ENCODE results near the gene COMT.

Gene COMT

DNA sequence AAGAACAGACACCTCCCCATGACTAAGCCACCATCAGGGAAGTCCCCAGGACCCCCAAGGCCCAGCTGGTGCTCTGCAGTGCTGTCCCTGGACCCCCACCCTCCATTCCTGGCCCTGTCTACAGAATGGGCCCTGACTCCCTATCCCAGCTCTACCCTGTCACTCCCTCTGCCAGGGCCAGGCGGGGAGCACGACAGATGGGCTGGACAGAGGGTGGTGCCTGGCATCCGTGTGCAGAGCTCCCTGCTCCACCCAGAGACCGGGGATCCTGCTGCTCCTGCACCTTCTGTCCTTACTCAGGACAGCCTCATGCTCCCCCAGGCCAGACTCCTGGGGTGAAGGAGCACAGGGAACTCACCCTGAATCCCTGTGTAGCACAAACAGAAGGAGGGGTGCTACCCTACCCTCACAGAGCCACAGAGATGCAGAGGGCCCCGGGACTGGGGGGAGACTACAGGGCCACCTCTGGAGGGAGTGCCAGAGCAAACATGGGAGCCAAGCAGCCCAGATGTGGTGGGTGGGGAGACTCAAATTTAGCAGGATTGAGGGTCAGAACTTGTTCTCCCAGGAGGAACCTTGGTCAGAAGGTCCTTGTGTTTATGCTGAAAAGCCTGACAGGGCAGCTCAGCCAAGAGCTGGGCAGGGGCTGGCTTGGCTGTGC, 73.1 kb downstream of the COMT start:
- FAIRE-seq: no peak

DNA sequence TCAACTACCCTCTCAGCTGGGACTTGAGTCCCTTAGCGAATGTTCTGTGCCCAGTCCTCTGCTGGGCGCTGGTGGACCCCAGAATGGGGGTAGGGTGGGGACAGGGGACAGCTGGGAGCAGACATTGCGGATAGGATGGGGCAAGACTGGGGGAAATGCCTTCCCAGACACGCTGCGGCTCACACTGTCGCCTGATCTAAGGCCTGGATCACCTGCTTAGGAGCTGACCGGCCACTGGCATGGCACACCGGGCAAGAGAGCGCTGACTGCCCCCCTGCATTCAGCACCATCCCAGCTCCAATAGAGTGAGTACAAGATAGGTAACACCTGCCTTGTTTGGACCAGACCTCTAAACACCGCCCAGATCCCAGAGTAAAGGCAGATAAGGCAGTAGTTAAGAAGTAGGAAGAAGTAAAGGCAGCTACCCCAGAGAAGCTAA, 73.6 kb downstream of the COMT start:
- no peak for FAIRE-seq

DNA sequence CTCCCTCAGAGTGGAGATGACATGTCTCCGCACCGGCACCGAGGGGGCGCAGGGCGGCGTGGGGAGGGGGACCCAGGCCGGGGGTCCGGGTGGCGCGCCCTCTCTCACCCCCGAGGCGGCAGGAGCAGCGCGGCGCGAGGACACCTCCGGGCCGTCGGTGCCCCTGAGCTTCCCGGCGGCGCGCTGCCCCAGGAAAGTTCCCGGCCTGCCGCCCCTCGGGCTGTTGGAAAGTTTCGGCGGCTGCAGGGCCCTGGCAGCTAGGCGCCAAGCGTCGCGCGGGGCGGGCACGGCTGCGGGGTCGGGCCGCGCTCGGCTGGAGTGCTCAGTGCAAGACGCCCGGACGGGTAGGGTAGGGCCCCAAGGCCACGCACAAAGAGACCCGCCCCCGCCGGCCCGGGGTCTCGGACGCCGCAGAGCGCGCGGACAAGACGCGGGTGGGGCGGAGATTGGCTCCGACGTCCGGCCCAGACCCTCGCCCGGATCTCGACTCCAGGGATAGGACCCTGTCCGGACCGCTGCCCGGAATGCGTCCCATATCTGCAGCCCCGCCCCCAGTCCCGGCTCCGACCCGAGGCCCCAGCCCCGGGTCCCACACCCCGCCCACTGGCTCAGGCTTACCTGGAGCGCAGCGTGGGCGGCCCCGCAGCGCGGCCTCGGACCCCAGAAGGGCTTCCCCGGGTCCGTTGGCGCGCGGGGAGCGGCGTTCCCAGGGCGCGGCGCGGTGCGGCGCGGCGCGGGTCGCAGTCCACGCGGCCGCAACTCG, 74.6 kb downstream of the COMT start:
- no peak for FAIRE-seq

DNA sequence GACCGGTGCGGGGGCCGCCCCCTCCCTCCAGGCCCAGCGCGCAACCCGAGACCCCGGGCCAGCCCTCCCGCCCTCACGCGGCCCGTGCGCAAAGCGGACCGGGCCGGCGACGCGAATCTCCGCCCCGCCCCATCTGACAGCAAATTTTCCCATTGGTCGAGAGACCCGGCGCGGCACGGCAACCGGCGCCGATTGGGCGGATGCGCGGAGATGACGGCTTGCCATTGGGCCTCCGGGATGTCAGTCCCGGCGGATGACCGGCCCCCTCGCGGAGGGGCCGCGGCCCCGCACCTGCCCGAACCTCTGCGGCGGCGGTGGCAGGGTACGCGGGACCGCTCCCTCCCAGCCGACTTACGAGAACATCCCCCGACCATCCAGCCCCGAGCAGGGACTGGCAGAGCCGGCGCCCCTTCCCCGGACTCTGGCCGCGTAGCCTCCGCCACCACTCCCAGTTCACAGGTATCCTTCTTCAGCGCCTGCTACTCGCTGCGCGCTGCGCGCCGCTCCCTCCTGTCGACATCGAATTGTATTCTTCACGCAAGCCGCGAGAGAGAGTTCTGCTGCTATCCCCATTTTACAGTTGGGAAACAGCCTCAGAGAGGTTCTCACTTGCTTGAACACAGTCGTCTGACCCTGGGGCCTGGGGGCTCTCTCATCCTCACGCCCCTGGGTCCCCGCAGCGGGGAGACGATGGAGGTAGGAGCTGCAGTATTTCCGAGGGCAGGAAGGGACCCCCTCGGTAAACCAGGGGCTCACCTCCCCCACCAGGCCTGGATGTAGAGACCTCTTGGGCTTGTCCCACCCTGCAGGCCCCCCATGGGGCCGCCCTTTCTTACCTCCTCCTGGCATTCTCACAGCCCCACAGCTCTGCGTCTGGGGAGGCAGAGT, 75.4 kb downstream of the COMT start, which contains the start of gene ARVCF:
ARVCF (minus strand) TSS at position 90 of the 888 bp plus-strand sequence. CDS start 26,029 bp downstream, outside the sequence.
- FAIRE-seq: no peak

DNA sequence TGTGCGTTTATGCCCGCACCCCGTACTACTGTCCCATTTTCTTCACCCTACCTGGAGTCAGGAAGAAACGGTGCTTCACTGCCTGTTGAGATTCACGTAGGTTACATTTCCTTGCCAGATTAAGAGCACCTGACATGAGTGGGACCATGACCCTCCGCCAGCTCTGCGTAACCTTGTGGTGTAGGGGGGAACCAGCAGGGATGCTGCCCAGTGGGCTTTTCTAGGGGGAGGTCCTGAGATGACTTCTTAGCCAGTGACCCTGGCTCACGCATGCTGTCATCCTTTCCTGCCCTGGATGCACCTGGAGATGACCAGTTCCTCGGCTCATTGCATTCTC, 76.0 kb downstream of the COMT start:
- no peak for FAIRE-seq

DNA sequence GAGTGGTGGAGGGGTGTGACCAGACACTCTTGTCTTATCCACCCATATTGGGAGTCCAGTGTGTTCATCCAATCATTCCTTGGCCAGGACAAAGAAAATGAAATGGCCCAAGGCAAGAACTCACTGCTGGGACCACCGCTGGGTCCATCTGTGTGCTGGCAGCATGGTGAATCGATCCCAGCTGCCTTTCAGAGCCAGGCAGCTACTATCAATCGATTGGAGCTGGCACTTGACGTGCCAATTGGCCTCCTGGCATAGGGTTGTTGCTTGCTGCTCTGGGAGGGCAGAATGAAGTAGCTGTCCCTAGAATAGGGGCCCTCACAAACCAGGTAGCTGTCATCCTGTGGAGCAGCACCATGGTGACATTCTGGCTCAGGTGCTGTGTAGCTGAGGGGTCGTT, 76.4 kb downstream of the COMT start:
- FAIRE-seq: no peak
